ENCODE results near the gene IGSF8.

The IGSF8 gene, protein sequence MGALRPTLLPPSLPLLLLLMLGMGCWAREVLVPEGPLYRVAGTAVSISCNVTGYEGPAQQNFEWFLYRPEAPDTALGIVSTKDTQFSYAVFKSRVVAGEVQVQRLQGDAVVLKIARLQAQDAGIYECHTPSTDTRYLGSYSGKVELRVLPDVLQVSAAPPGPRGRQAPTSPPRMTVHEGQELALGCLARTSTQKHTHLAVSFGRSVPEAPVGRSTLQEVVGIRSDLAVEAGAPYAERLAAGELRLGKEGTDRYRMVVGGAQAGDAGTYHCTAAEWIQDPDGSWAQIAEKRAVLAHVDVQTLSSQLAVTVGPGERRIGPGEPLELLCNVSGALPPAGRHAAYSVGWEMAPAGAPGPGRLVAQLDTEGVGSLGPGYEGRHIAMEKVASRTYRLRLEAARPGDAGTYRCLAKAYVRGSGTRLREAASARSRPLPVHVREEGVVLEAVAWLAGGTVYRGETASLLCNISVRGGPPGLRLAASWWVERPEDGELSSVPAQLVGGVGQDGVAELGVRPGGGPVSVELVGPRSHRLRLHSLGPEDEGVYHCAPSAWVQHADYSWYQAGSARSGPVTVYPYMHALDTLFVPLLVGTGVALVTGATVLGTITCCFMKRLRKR

GRCh38 chr1:160097911-160098851 lies at the start of gene IGSF8:
IGSF8 (minus strand) TSS chr1:160098619; CDS start chr1:160098472, 147 bp downstream.
- peak; percentile 47 for DNase-seq (ENCODE audit: low read depth)

- no peak for DNase-seq (ENCODE audit: low read depth)
These were observed 49.7 kb upstream of the IGSF8 start for GRCh38 chr1:160148121-160148520.

GRCh38 chr1:160146107-160146506 lies 47.7 kb upstream of the IGSF8 start:
- DNase-seq (ENCODE audit: low read depth): no peak

- DNase-seq (ENCODE audit: low read depth): no peak
These were observed 46.5 kb upstream of the IGSF8 start for GRCh38 chr1:160144921-160145320.

DNA sequence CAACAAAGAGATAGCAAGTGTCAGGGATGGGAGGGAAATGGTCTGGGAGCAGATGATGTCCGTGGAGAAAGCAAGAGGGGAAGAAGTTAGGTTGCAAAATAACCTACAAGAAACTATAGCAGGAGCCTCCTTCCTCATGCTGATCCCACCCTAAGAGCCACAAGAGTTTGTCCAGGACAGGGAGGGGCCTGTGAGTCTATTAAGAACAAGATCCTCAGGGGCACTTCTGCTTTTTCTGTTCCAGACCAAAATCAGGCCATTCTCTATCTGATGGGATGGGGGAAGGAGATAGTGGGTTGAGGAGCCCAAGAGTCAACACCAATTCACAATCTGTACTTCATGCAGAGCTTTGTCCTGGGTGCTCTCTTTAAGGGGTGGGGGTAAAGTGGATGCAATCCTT lies 45.3 kb upstream of the IGSF8 start:
- DNase-seq (ENCODE audit: low read depth): no peak

GRCh38 chr1:160139840-160140239 lies 41.4 kb upstream of the IGSF8 start:
- no peak for DNase-seq (ENCODE audit: low read depth)

DNA sequence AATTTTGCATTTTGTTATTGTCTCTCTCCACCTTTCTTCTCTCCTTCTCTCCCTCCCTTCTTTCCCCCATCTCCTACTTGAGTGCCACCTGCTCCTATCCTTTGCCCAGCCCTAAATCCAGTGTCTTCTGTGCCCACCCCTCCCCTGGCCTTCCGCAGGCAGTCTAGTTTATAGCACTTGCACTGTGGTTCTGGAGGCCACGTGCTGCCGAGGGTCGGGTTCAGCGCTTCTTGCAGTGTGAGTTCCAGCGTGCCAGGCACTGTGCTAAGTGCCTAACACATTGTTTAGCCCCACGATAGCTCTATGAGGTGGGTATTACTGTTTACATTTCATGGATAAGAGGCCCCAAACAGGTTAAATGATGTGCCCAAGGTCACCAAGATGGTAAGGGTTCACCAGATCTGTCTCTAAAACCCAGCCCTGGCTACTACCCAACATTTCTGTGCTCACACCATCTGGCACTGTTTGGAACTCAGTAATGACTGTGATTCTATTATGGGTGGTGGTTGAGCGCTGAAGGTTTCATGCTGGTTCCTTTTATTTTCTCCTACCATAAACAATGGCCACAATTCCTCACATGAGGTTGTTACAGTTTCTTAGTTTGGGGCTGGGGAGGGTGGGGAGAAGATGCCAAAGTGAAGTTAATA lies 38.9 kb upstream of the IGSF8 start:
- DNase-seq (ENCODE audit: low read depth): no peak

DNA sequence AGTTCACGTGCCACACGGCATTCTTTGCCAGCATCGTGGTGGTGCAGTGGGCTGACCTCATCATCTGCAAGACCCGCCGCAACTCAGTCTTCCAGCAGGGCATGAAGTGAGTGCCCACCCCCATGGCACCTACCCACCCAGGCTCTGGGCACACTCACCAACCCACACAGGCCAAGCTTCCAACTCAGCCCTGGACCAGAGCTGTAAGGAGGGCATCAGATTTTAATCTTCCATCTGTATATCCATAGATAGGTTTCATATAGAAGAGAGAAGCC lies 38.4 kb upstream of the IGSF8 start:
- no peak for DNase-seq (ENCODE audit: low read depth)

DNA sequence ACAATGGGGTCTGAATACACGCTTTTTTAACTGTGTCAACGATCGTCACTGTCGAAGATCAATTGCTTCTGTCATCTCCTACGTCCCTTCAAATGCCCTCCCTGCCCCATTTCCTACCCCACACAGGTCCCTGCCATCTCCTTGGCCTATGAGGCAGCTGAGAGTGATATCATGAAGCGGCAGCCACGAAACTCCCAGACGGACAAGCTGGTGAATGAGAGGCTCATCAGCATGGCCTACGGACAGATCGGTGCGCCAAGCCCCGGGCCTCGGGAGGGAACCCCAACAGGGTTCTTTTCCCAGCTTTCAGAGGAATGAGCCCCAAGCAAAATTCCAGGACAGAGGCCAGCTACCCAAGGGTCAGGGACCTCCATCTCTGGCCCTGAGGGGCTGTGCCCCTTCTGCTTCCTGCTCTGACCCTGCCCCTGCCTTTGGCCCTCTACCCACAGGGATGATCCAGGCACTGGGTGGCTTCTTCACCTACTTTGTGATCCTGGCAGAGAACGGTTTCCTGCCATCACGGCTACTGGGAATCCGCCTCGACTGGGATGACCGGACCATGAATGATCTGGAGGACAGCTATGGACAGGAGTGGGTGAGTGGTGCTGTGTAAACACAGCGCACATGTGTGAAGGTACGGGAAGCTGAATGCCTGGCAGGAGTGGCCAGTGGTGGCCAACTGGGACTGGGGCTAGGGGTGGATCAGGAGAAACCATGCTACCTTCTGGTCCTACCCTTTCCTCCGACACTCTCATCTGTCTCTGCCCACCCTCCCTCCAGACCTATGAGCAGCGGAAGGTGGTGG lies 37.9 kb upstream of the IGSF8 start:
- DNase-seq (ENCODE audit: low read depth): no peak

DNA sequence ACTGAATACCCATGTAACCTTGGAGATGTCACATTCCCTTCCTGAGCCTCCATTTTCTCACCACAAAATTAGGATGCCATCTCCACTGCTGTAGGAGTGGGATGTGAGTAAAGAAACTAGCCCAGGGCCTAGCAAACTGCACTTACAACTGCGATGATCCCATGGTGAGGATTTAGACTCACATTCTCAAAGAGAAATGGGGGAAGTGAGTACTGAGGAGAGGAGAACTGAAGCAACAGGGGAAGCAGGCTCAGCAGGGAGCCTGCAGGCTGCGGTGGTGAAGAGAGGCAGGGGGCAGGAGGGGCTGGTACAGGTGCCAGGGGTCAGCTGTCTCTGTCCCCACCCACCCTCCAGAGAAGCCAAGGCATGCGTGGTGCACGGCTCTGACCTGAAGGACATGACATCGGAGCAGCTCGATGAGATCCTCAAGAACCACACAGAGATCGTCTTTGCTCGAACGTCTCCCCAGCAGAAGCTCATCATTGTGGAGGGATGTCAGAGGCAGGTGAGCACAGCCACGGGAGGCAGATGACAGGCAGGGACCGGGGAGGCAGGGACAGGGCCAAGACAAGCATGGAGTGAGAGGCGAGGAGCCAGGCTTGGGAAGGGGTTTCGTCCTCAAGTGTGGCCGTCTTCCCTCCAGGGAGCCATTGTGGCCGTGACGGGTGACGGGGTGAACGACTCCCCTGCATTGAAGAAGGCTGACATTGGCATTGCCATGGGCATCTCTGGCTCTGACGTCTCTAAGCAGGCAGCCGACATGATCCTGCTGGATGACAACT lies 36.6 kb upstream of the IGSF8 start:
- no peak for DNase-seq (ENCODE audit: low read depth)

DNA sequence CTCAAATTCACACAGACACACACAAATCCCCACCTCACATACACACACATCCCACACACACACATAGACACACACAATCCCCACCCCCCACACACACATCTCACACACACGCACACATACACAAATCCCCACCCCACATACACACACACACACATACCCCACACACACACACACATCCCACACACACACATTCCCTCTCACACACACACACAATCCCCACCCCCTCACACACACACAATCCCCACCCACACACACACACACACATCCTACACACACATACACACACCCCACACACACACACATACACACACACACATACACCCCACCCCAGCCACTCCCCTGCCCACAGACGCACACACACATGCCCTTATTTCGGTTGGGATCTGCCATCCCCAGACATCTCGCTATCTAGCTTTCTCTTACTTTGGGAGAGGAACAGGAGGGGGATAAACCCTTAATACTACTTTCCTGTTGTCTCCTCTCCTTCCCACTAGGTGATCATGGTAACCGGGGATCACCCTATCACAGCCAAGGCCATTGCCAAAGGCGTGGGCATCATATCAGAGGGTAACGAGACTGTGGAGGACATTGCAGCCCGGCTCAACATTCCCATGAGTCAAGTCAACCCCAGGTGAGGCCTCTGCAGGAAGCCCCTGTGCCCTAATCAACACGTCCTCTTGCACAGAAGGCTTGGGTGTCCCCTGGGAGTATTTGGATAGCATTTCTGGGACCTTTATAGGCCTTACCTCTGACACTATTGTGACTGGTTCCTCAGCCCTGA lies 35.8 kb upstream of the IGSF8 start:
- no peak for DNase-seq (ENCODE audit: low read depth)

DNA sequence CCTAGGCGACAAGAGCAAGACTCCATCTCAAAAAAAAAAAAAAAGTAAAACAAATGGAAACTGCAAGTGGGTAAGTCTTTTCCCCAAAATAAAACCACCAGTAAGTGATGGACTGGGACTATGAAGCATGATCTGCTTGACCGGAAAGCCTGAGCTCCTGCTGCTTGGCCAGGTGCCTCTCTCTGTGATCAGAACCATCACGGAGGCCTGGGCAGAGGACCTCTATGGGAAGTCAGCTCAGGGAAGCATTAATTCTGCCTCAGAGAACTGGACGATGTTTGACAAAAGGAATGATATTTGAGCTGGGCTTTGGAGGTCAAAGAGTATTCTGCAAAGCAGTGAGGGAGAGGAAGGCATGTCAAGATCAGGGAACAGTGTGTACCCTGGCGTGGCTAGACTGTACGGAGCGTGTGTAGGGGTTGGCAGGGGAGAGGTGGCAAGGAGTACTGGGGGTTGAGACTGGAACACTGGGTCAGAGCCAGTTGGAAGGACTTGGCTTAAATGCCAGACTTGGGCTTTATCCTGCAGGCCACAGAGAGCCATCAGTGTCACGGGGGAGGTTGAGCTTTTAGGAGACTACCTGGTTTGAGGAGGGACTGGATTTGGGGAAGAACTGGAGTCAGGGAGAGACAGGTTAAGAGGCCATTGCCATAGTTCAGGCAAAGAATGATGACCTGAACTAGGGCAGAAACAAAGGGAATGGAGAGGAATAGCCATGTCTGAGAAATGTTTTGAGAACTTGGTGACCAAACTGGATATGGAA lies 33.6 kb upstream of the IGSF8 start:
- no peak for DNase-seq (ENCODE audit: low read depth)

DNA sequence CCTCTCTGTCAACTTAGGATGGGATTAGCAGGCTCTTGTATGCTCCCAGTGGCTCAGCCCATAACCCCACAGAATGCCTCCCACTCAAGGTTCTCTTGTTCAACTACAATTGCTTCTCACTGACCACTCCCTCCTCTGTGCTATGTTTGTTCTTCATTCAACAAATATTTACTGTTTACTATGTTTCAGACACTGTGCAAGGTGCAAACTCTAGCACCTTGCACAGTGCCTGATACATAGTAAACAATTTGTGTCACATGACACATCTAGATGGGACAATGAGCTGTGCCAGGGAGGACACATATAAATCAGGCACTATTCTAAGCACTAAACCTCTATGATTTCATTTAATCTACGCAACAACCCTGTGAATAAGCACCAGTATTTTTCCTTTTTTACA lies 32.5 kb upstream of the IGSF8 start:
- no peak for DNase-seq (ENCODE audit: low read depth)

DNA sequence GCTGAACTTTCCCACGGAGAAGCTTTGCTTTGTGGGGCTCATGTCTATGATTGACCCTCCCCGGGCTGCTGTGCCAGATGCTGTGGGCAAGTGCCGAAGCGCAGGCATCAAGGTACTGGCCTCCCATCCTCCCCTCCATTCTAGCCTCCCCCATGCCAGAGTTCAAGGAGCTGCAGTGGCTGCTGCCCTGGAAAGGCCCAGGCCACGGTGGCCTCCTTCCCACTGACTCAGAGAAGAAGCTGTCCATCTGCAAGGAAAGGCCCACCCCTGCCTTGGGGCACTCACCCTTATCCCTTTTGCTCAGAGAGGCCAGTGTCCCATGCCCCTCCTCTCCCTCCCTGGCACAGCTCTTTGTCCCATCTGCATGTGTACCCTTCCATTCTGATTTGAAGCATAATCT lies 32.1 kb upstream of the IGSF8 start:
- DNase-seq (ENCODE audit: low read depth): no peak

GRCh38 chr1:160129966-160130365 lies 31.5 kb upstream of the IGSF8 start:
- DNase-seq (ENCODE audit: low read depth): no peak

GRCh38 chr1:160129558-160129957 lies 31.1 kb upstream of the IGSF8 start:
- DNase-seq (ENCODE audit: low read depth): no peak

DNA sequence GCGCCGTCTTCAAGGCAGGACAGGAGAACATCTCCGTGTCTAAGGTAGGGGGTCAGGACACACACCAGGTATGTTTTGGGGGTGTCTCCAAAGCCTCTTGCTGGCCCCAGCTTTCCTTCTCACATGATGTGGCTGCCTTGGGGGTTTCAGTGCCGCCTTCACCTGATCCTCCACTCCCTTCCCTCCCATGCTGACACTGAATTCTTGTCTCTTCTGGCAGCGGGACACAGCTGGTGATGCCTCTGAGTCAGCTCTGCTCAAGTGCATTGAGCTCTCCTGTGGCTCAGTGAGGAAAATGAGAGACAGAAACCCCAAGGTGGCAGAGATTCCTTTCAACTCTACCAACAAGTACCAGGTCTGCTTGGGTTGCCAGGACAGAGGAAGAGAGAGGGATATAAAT lies 30.6 kb upstream of the IGSF8 start:
- DNase-seq (ENCODE audit: low read depth): no peak

DNA sequence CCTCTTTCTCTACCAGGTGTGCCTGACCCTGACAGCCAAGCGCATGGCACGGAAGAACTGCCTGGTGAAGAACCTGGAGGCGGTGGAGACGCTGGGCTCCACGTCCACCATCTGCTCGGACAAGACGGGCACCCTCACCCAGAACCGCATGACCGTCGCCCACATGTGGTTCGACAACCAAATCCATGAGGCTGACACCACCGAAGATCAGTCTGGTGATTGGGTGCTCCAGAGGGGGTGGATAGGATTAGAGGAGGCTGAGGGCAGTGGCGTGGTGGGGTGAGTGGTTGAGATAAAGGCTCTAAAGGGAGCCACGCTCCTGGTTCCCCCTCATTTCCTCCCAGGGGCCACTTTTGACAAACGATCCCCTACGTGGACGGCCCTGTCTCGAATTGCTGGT lies 30.2 kb upstream of the IGSF8 start:
- DNase-seq (ENCODE audit: low read depth): no peak

GRCh38 chr1:160127865-160128523 lies 29.6 kb upstream of the IGSF8 start:
- DNase-seq (ENCODE audit: low read depth): no peak

Data from fibroblast of the conjunctiva (primary cell).